H1 (cell line): ENCODE measurements around the gene LPAR2. TPM values are rescaled to one million over a fixed set of nuclear protein-coding genes. Genes with fewer than 3 reads are reported as not detected.
A peak's percentile ranks its signal among the peaks of the same experiment; 100 is the strongest.

ENCODE experiments used
- CTCF ChIA-PET: fragments of 300-600 bp; sonication (Branson Sonifier 250); formaldehyde crosslinking; loops from one replicate; lab custom pipeline; 2021; ENCODE audit not compliant: partially characterized antibody; lab: Charles Lee
- POLR2A ChIA-PET: fragments of 300-600 bp; sonication (Branson Sonifier 250); formaldehyde crosslinking; loops from one replicate; lab custom pipeline; 2021; ENCODE audit warnings: inconsistent platforms; ENCODE audit not compliant: partially characterized antibody; lab: Charles Lee
- DNase-seq, 2 experiments: peaks; one replicate each; pipeline versions ENCODE4 v3.0.0 to v3.0.0-alpha.2; 2010 to 2022; ENCODE audit warnings: low spot score in 2 of 2, low read depth in 1 of 2, mixed read lengths in 1 of 2
- FAIRE-seq: peaks from 2 replicates; lab custom pipeline; 2011; peaks lifted over from hg19 to GRCh38; lab: Jason Lieb, UNC
- H2AFZ ChIP-seq: 2 replicates; pipeline ENCODE4 v1.8.1; 2012; ENCODE audit warnings: low read length, inconsistent platforms
- H2AK5ac ChIP-seq: 2 replicates; pipeline ENCODE4 v1.6.1; 2013; ENCODE audit warnings: low read depth, low read length
- H2BK120ac ChIP-seq: replicated peaks from 2 replicates; pipeline ENCODE3; 2013; ENCODE audit warnings: low read depth, low read length, inconsistent platforms
- H2BK12ac ChIP-seq: 2 replicates; pipeline ENCODE4 v1.6.1; 2013; ENCODE audit warnings: low read depth, low read length
- H2BK15ac ChIP-seq: 2 replicates; pipeline ENCODE4 v1.6.1; 2013; ENCODE audit warnings: low read length
- H2BK20ac ChIP-seq: 2 replicates; pipeline ENCODE4 v1.6.1; 2013; ENCODE audit warnings: low read length
- H2BK5ac ChIP-seq: 2 replicates; pipeline ENCODE4 v1.6.1; 2013; ENCODE audit warnings: low read depth, low read length
- H3K14ac ChIP-seq: 2 replicates; pipeline ENCODE4 v1.6.1; 2013; ENCODE audit warnings: inconsistent platforms; ENCODE audit not compliant: insufficient read length
- H3K18ac ChIP-seq: 2 replicates; pipeline ENCODE4 v1.6.1; 2013; ENCODE audit warnings: low read length; ENCODE audit errors: extremely low read depth
- H3K23ac ChIP-seq: 2 replicates; pipeline ENCODE4 v1.6.1; 2013; ENCODE audit warnings: inconsistent platforms; ENCODE audit not compliant: insufficient read length
- H3K23me2 ChIP-seq: 2 replicates; pipeline ENCODE4 v1.6.1; 2013; ENCODE audit warnings: low read depth, low read length
- H3K27ac ChIP-seq: 2 replicates; pipeline ENCODE4 v1.6.1; 2011; ENCODE audit warnings: low read depth, low read length, inconsistent platforms
- H3K27me3 ChIP-seq, 4 experiments: replicated peaks in 1 of 4; 1 replicate in 1 of 4; 2 replicates in 3 of 4; pipeline versions ENCODE4 v1.6.1 to v1.8.1; 2011 to 2013; ENCODE audit warnings: low read length in 3 of 4, mild to moderate bottlenecking in 3 of 4, inconsistent platforms in 2 of 4, mixed read lengths in 2 of 4, moderate library complexity in 1 of 4; ENCODE audit not compliant: control insufficient read depth in 3 of 4, insufficient read depth in 3 of 4; ENCODE audit errors: extremely low read depth in 1 of 4
- H3K36me3 ChIP-seq, 4 experiments: 2 replicates each; pipeline versions ENCODE4 v1.6.1 to v1.8.1; 2011 to 2013; ENCODE audit warnings: mild to moderate bottlenecking in 4 of 4, low read length in 3 of 4, moderate library complexity in 2 of 4, control low read depth in 1 of 4, inconsistent platforms in 1 of 4; ENCODE audit not compliant: insufficient read depth in 4 of 4, control insufficient read depth in 2 of 4
- H3K4ac ChIP-seq: replicated peaks from 2 replicates; pipeline ENCODE3; 2013; ENCODE audit warnings: low read length, low read depth, mixed read lengths, inconsistent platforms; ENCODE audit not compliant: insufficient read length
- H3K4me1 ChIP-seq, 4 experiments: replicated peaks in 1 of 4; 1 replicate in 1 of 4; 2 replicates in 3 of 4; pipeline versions ENCODE4 v1.6.1 to v1.8.1; 2011 to 2013; ENCODE audit warnings: low read length in 3 of 4, inconsistent platforms in 2 of 4, mixed read lengths in 1 of 4; ENCODE audit not compliant: insufficient read depth in 4 of 4, control insufficient read depth in 3 of 4
- H3K4me2 ChIP-seq, 2 experiments: 2 replicates each; pipeline versions ENCODE4 v1.6.1 to v1.8.1; 2011 to 2013; ENCODE audit warnings: low read depth in 2 of 2, low read length in 2 of 2, control low read depth in 1 of 2, inconsistent platforms in 1 of 2, mild to moderate bottlenecking in 1 of 2; ENCODE audit not compliant: insufficient read depth in 1 of 2
- H3K4me3 ChIP-seq, 4 experiments: fragments of 200-600, 300-600 bp in 1 of 4; sonication (generic), shearing (Covaris generic), sonication (Bioruptor Twin) in 1 of 4; 2 replicates each; pipeline versions ENCODE4 v1.5.1 to v1.8.1; 2011 to 2016; ENCODE audit warnings: low read length in 4 of 4, low read depth in 3 of 4, control low read depth in 2 of 4, inconsistent platforms in 2 of 4, mild to moderate bottlenecking in 2 of 4, mixed read lengths in 1 of 4, moderate library complexity in 1 of 4; ENCODE audit not compliant: insufficient read depth in 2 of 4; ENCODE audit errors: extremely low read depth in 1 of 4
- H3K56ac ChIP-seq: replicated peaks from 2 replicates; pipeline ENCODE3; 2013; ENCODE audit warnings: low read depth, mild to moderate bottlenecking, mixed read lengths, low read length, inconsistent platforms; ENCODE audit not compliant: insufficient read length
- H3K79me1 ChIP-seq: 2 replicates; pipeline ENCODE4 v1.6.1; 2013; ENCODE audit warnings: low read depth, low read length, control low read depth
- H3K79me2 ChIP-seq, 2 experiments: 2 replicates each; pipeline versions ENCODE4 v1.6.1 to v1.8.1; 2012 to 2013; ENCODE audit warnings: low read length in 2 of 2, mild to moderate bottlenecking in 2 of 2, inconsistent platforms in 1 of 2; ENCODE audit not compliant: insufficient read depth in 2 of 2, control insufficient read depth in 1 of 2
- H3K9ac ChIP-seq, 4 experiments: replicated peaks in 1 of 4; 1 replicate in 1 of 4; 2 replicates in 3 of 4; pipeline versions ENCODE4 v1.6.1 to v1.8.1; 2011 to 2013; ENCODE audit warnings: low read depth in 3 of 4, low read length in 3 of 4, control low read depth in 2 of 4, mild to moderate bottlenecking in 2 of 4, moderate library complexity in 2 of 4, inconsistent platforms in 1 of 4; ENCODE audit errors: extremely low read depth in 1 of 4
- H3K9me3 ChIP-seq, 2 experiments: 2 replicates each; pipeline versions ENCODE4 v1.6.1 to v1.8.1; 2012 to 2013; ENCODE audit warnings: mild to moderate bottlenecking in 2 of 2, moderate library complexity in 2 of 2, control low read depth in 1 of 2, inconsistent platforms in 1 of 2, low read depth in 1 of 2, low read length in 1 of 2, mixed read lengths in 1 of 2; ENCODE audit not compliant: insufficient read depth in 2 of 2
- H4K20me1 ChIP-seq, 2 experiments: replicated peaks in 1 of 2; 2 replicates each; pipeline versions ENCODE3 to v1.8.1; 2011 to 2013; ENCODE audit warnings: inconsistent platforms in 2 of 2, low read length in 2 of 2, mild to moderate bottlenecking in 1 of 2; ENCODE audit not compliant: insufficient read depth in 2 of 2, control insufficient read depth in 1 of 2
- H4K5ac ChIP-seq: 2 replicates; pipeline ENCODE4 v1.6.1; 2013; ENCODE audit warnings: low read length, low read depth, mixed read lengths, inconsistent platforms; ENCODE audit not compliant: insufficient read length
- H4K8ac ChIP-seq: 2 replicates; pipeline ENCODE4 v1.8.0; 2013; ENCODE audit warnings: mild to moderate bottlenecking, moderate library complexity, low read length, inconsistent platforms; ENCODE audit not compliant: insufficient read depth; ENCODE audit errors: extremely low read depth
- H4K91ac ChIP-seq: replicated peaks from 2 replicates; pipeline ENCODE3; 2013; ENCODE audit warnings: low read length, mixed read lengths, inconsistent platforms; ENCODE audit not compliant: insufficient read length
- KDM1A ChIP-seq: fragments of 200-600, 300-600 bp; sonication (generic); IDR thresholded peaks from 2 replicates; pipeline ENCODE4 v1.7.1; 2016; ENCODE audit warnings: mild to moderate bottlenecking, low read length, borderline replicate concordance
- SUZ12 ChIP-seq: fragments of 200-600 bp; sonication (generic); IDR thresholded peaks from 2 replicates; pipeline ENCODE4 v1.6.1; 2012; ENCODE audit warnings: mild to moderate bottlenecking, inconsistent platforms, low read length, moderate library complexity, mixed read lengths
- WGBS, 2 experiments: shearing (Covaris generic) in 1 of 2; methylation state at CpG; one replicate each; pipeline versions ENCODE4 v1.1.6 to v1.1.7; 2013 to 2015; ENCODE audit warnings: low lambda C conversion rate in 2 of 2, mixed read lengths in 2 of 2, inconsistent platforms in 1 of 2, low coverage in 1 of 2, missing lambda C conversion rate in 1 of 2; ENCODE audit not compliant: insufficient replicate concordance in 2 of 2, insufficient coverage in 1 of 2, insufficient read length in 1 of 2; ENCODE audit errors: extremely low coverage in 1 of 2, missing lambda C conversion rate in 1 of 2; 5-methylcytosine and 5-hydroxymethylcytosine counted together
- polyA plus RNA-seq, 7 experiments: library from polyadenylated mRNA; depleted of rRNA in 3 of 7; stranded (reverse) in 5 of 7; unstranded in 2 of 7; fragments of >200 nt in 5 of 7; fragments of 200-250 nt in 2 of 7; gene quantifications; 1 replicate in 5 of 7; 2 replicates in 1 of 7; 4 replicates in 1 of 7; pipeline versions ENCODE4 v1.2.1 to v1.2.3, GENCODE V29; 2011 to 2013; ENCODE audit warnings: missing spikeins in 2 of 7, mixed read lengths in 2 of 7
- total RNA-seq: library from RNA; stranded (reverse); fragmentation: NEBNext Ultra II Directional; extraction: Animal tissue kit (Norgen Biotek cat#: 25700); gene quantifications from 2 replicates; pipeline ENCODE4 v1.2.1, GENCODE V29; 2021

The LPAR2 gene
- total and polyA plus RNA-seq, 2 of the 8 experiments (the other 6 are each of a cell fraction or from before 2014, with no cell fraction given) = 47.6 to 70.2 TPM

DNA sequence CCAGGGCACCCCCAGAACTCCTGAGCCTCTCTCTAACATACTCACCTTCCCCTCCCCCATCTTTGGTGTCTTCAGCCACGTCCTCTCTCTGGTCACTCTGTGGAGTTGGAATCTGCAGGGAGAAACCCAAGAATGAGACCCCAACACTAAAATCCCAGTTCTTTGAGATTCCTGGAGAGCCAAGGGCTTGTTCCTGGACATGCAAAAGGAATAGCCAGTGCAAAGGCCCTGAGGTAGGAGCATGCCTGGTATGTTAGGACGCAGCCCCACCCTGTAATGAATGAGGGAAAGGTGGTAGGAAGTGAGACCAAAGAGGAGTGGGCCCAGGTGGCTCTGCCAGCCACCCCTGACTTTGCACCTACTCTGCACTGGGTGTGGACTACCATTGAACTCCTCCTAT, 2.4 kb upstream of the LPAR2 start:
- H2BK20ac ChIP-seq = no peak overlapping the region
- peaks cover 10% of the 10 kb centered on the region for H3K79me1 ChIP-seq
- FAIRE-seq (no peak), DNase-seq (no peak)
- peaks cover 7 to 13% (median 12%) of the 10 kb centered on the region in 4 experiments for H3K36me3 ChIP-seq
- 89% methylated on average over 2 of the region's 2 CpGs; no CpG with 5 or more reads in 1 of the 2 experiments for WGBS, 2 experiments
- H3K27me3 ChIP-seq = no peaks in the 10 kb centered on the region
- no peak for TF ChIP-seq SUZ12
- peak; percentile 39; the same call in 1 of the 2 replicates for TF ChIP-seq KDM1A
- H3K9ac ChIP-seq = no peak overlapping the region
- no peak overlapping the region for H2BK15ac ChIP-seq
- H3K23ac ChIP-seq = no peak overlapping the region
- no peak overlapping the region for H3K14ac ChIP-seq
- H3K4me3 ChIP-seq = no peak overlapping the region
- H3K9me3 ChIP-seq = no peaks in the 10 kb centered on the region
- no peak overlapping the region for H3K18ac ChIP-seq
- CTCF ChIA-PET = interaction anchor here (0.6 to 1.0 kb wide), 3 partner anchors 76 to 246 kb away, joined by 3 to 4 read pairs (median 3); no protein-coding TSS in a partner anchor
- H3K23me2 ChIP-seq = peaks cover 10% of the 10 kb centered on the region
- POLR2A ChIA-PET = interaction anchor here (1.1 to 2.6 kb wide), 3 partner anchors 8 to 27 kb away, joined by 3 to 6 read pairs (median 3); no protein-coding TSS in a partner anchor
- peaks cover 0 to 11% (median 8%) of the 10 kb centered on the region in 4 experiments; a peak in 5 of 7 replicates for H3K4me1 ChIP-seq
- H3K27ac ChIP-seq = no peak overlapping the region
- H3K4me2 ChIP-seq = no peak overlapping the region
- no peak overlapping the region for H2BK5ac ChIP-seq
- no peak overlapping the region for H2BK12ac ChIP-seq
- H4K20me1 ChIP-seq = peaks cover 0 to 6% of the 10 kb centered on the region in 2 experiments
- no peak overlapping the region for H2AK5ac ChIP-seq
- H3K79me2 ChIP-seq = peaks cover 0 to 15% of the 10 kb centered on the region in 2 experiments; a peak in 2 of 4 replicates
- no peak overlapping the region for H3K56ac ChIP-seq
- H4K8ac ChIP-seq = no peak overlapping the region
- H2AFZ ChIP-seq = no peak overlapping the region
- no peak overlapping the region for H4K91ac ChIP-seq
- H2BK120ac ChIP-seq = no peak overlapping the region
- no peak overlapping the region for H3K4ac ChIP-seq
- no peak overlapping the region for H4K5ac ChIP-seq
